Naive thymus-derived CD4-positive, alpha-beta T cell (primary cell): Measurements from ENCODE around the gene CEACAM19. TPM values are rescaled to one million over a fixed set of nuclear protein-coding genes. Genes with fewer than 3 reads are reported as not detected.
"Not testable (repeated sequence)": the region's sequence is repeated elsewhere in the genome, so short reads cannot be mapped to it uniquely, and the experiment has no call there.

Experiments
- ATAC-seq: fragments of 150-1000 bp; cut with Tn5 transposase; 2 replicates; pipeline ENCODE4 v1.10.0; 2021; ENCODE audit warnings: mild to moderate bottlenecking, moderate library complexity
- CTCF ChIA-PET: fragments of 350-600 bp; sonication (Branson Sonifier 250); formaldehyde crosslinking; loops from one replicate; lab custom pipeline; 2021; ENCODE audit warnings: antibody characterized with exemption; lab: Charles Lee
- POLR2A ChIA-PET: fragments of 350-600 bp; sonication (Branson Sonifier 250); formaldehyde crosslinking; loops from one replicate; lab custom pipeline; 2021; ENCODE audit warnings: antibody characterized with exemption, inconsistent platforms; lab: Charles Lee
- DNase-seq, 9 donors: peaks; one replicate each; pipeline versions ENCODE4 v3.0.0 to v3.0.0-alpha.2; 2020 to 2022; ENCODE audit warnings: mixed read lengths in 1 of 9
- H3K27ac ChIP-seq: one replicate; pipeline ENCODE4 v1.7.0; 2013; ENCODE audit warnings: mild to moderate bottlenecking, low read depth, low read length, moderate library complexity
- H3K27me3 ChIP-seq, 2 donors: one replicate each; pipeline ENCODE4 v1.7.0; 2013; ENCODE audit warnings: low read length in 2 of 2, mild to moderate bottlenecking in 2 of 2, moderate library complexity in 2 of 2; ENCODE audit not compliant: control insufficient read depth in 2 of 2, insufficient read depth in 2 of 2
- H3K36me3 ChIP-seq, 3 experiments: 1 replicate in 2 of 3; 2 replicates in 1 of 3; pipeline ENCODE4 v1.7.0; 2013; ENCODE audit warnings: low read length in 3 of 3, mild to moderate bottlenecking in 3 of 3, moderate library complexity in 1 of 3; ENCODE audit not compliant: insufficient read depth in 3 of 3, control insufficient read depth in 2 of 3
- H3K4me1 ChIP-seq, 2 donors: one replicate each; pipeline ENCODE4 v1.7.0; 2013; ENCODE audit warnings: low read length in 2 of 2, mild to moderate bottlenecking in 2 of 2, moderate library complexity in 1 of 2; ENCODE audit not compliant: control insufficient read depth in 2 of 2, insufficient read depth in 2 of 2
- H3K4me3 ChIP-seq: 2 replicates; pipeline ENCODE4 v1.7.0; 2013; ENCODE audit warnings: mild to moderate bottlenecking, low read length
- H3K9me3 ChIP-seq, 3 experiments: 1 replicate in 2 of 3; 2 replicates in 1 of 3; pipeline ENCODE4 v1.7.0; 2013; ENCODE audit warnings: low read length in 3 of 3; ENCODE audit not compliant: control insufficient read depth in 2 of 3
- H3K27ac Mint-ChIP-seq, 9 donors: one replicate each; pipeline ENCODE4 v1.8.0; 2020 to 2022; ENCODE audit warnings: mixed read lengths in 9 of 9, mild to moderate bottlenecking in 8 of 9, moderate library complexity in 5 of 9, inconsistent platforms in 2 of 9
- H3K27me3 Mint-ChIP-seq, 5 donors: one replicate each; pipeline ENCODE4 v1.8.0; 2021 to 2022; ENCODE audit warnings: mixed read lengths in 5 of 5, mild to moderate bottlenecking in 1 of 5
- H3K36me3 Mint-ChIP-seq, 5 donors: one replicate each; pipeline ENCODE4 v1.8.0; 2020 to 2022; ENCODE audit warnings: mixed read lengths in 5 of 5, mild to moderate bottlenecking in 3 of 5, inconsistent platforms in 1 of 5
- H3K4me1 Mint-ChIP-seq, 7 donors: one replicate each; pipeline ENCODE4 v1.8.0; 2020 to 2022; ENCODE audit warnings: mixed read lengths in 7 of 7, mild to moderate bottlenecking in 3 of 7, inconsistent platforms in 1 of 7
- H3K4me3 Mint-ChIP-seq, 10 donors: one replicate each; pipeline ENCODE4 v1.8.0; 2020 to 2022; ENCODE audit warnings: mild to moderate bottlenecking in 10 of 10, mixed read lengths in 10 of 10, moderate library complexity in 6 of 10, inconsistent platforms in 2 of 10
- H3K9me3 Mint-ChIP-seq, 11 donors: one replicate each; pipeline ENCODE4 v1.8.0; 2020 to 2022; ENCODE audit warnings: mixed read lengths in 11 of 11, mild to moderate bottlenecking in 4 of 11, inconsistent platforms in 1 of 11, moderate library complexity in 1 of 11
- intact Hi-C, 2 donors: fragments of 100-400 bp; cut with micrococcal nuclease; formaldehyde crosslinking; loops; one replicate each; pipeline ENCODE4 v1.15.1; 2023
- polyA plus RNA-seq, 2 donors: library from polyadenylated mRNA; unstranded; fragments of 300-500 nt; fragmentation: Illumina TruSeq; gene quantifications; one replicate each; pipeline ENCODE4 v1.2.3, GENCODE V29; 2021
- total RNA-seq, 6 experiments: library from RNA in 5 of 6; stranded (reverse) in 5 of 6; gene quantifications; 1 replicate in 5 of 6; 2 replicates in 1 of 6; pipeline ENCODE4 v1.2.3 and lab custom pipeline; 2021 to 2026

The CEACAM19 gene, protein sequence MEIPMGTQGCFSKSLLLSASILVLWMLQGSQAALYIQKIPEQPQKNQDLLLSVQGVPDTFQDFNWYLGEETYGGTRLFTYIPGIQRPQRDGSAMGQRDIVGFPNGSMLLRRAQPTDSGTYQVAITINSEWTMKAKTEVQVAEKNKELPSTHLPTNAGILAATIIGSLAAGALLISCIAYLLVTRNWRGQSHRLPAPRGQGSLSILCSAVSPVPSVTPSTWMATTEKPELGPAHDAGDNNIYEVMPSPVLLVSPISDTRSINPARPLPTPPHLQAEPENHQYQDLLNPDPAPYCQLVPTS
- 1 to 10 TPM in 4 of 5 experiments, under 1 TPM in 1; 0.63 to 3.4 (median 2.1) TPM for total RNA-seq
- not detected for polyA plus RNA-seq
- total RNA-seq (lab: John Stamatoyannopoulos, UW): 0.81 reads per million

DNA sequence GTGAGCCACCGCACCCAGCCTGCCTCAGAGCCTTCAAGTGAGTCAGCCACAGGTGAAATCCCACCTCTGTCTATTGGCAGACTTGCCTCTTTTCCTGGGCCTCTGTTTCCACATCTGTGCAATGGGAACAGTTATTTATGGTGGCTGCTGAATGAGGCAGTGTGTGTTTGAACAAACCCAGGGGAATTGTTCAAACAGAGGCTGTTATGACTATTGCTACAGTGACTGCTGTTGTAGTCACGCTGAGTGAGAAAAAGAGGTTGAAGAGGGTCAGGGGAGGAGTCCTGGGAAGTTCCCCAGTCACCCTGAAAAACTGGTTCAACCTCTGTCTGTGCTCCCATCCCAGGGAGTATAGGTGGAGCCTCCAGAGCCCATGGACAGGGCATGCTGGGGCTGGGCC, at the start of gene CEACAM19:
TSS of gene CEACAM19 (plus strand) at position 83 of the 400 bp plus-strand sequence. CDS start 450 bp downstream, outside the sequence.
- no peak within 1 kb of the TSS for H3K4me3 ChIP-seq
- H3K36me3 ChIP-seq: no peaks in the 10 kb centered on the region
- Mint-ChIP-seq H3K4me3 (no peak within 1 kb of the TSS), H3K27ac (no peak within 1 kb of the TSS), H3K9me3 (peaks cover 0 to 3% (median 0%) of the 10 kb centered on the region in 11 donors), H3K36me3 (no peaks in the 10 kb centered on the region), H3K27me3 (no peaks in the 10 kb centered on the region), H3K4me1 (peaks cover 0 to 2% (median 0%) of the 10 kb centered on the region in 7 donors)
- no peak within 1 kb of the TSS for H3K27ac ChIP-seq
- H3K4me1 ChIP-seq: no peaks in the 10 kb centered on the region
- intact Hi-C loops: no loop called here
- H3K9me3 ChIP-seq: no peaks in the 10 kb centered on the region
- ChIA-PET POLR2A (no interaction called here), CTCF (no interaction called here)
- no peak for ATAC-seq
- no peak for DNase-seq
- no peaks in the 10 kb centered on the region for H3K27me3 ChIP-seq

DNA sequence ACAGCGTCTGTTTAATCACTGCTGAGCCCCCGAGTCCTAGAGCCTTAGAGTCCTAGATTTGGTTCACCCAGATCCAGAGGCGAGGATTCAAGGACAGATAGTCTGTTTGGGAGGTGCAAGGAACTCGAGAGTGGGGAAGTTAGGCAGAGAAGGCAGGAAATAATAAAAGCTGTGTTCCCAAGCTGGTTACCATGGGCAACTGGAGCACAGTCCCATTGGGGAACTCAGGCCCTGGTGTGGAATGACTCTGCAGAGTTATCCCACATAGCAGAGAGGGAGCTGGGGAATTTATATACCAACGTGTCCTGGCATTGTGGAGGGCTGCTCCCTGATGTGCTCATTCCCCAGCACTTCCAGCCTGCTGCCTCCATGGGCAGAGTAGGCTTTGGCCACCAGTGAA, 48.2 kb upstream of the CEACAM19 start:
- no peaks in the 10 kb centered on the region for H3K9me3 ChIP-seq
- Mint-ChIP-seq H3K27ac (no peak overlapping the region), H3K9me3 (peaks cover 0 to 7% (median 2%) of the 10 kb centered on the region in 11 donors), H3K27me3 (peaks cover 0 to 14% (median 0%) of the 10 kb centered on the region in 5 donors), H3K36me3 (no peaks in the 10 kb centered on the region), H3K4me3 (no peak overlapping the region), H3K4me1 (peaks cover 0 to 2% (median 0%) of the 10 kb centered on the region in 7 donors)
- H3K4me1 ChIP-seq: no peaks in the 10 kb centered on the region
- intact Hi-C loops: no loop called here
- no peak overlapping the region for H3K4me3 ChIP-seq
- CTCF ChIA-PET: no interaction called here
- POLR2A ChIA-PET: no interaction called here
- no peak for DNase-seq
- H3K36me3 ChIP-seq: no peaks in the 10 kb centered on the region
- no peak overlapping the region for H3K27ac ChIP-seq
- H3K27me3 ChIP-seq: no peaks in the 10 kb centered on the region
- ATAC-seq: peak; percentile 62

DNA sequence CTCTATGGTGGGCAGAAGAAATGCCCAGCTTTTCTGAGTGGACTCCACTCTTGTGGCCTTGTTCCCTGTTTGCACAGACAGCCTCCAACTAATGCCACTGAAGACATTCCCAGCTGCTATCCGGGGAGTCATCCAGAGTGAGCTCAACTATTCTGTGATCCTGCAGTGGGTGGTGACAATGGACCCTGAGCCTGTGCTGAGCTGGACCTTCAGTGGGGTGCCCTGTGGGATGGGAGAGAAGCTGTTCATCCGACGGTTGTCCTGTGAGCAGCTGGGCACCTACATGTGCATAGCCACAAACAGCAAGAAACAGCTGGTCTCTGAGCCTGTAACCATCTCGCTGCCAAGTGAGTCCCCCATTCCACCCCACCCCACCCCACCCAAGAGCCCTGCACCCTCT, 47.7 kb upstream of the CEACAM19 start:
- peaks cover 0 to 7% (median 3%) of the 10 kb centered on the region in 11 donors for H3K9me3 Mint-ChIP-seq
- Histone ChIP-seq H3K4me3 (no peak overlapping the region), H3K4me1 (no peaks in the 10 kb centered on the region), H3K9me3 (no peaks in the 10 kb centered on the region), H3K27ac (no peak overlapping the region), H3K27me3 (no peaks in the 10 kb centered on the region), H3K36me3 (no peaks in the 10 kb centered on the region)
- no peaks in the 10 kb centered on the region for H3K36me3 Mint-ChIP-seq
- DNase-seq (no peak), ATAC-seq (no peak)
- H3K4me1 Mint-ChIP-seq: peaks cover 0 to 2% (median 0%) of the 10 kb centered on the region in 7 donors
- intact Hi-C loops: no loop called here
- H3K27me3 Mint-ChIP-seq: peaks cover 0 to 17% (median 0%) of the 10 kb centered on the region in 5 donors
- ChIA-PET POLR2A (no interaction called here), CTCF (no interaction called here)
- H3K27ac Mint-ChIP-seq: no peak overlapping the region
- H3K4me3 Mint-ChIP-seq: no peak overlapping the region

DNA sequence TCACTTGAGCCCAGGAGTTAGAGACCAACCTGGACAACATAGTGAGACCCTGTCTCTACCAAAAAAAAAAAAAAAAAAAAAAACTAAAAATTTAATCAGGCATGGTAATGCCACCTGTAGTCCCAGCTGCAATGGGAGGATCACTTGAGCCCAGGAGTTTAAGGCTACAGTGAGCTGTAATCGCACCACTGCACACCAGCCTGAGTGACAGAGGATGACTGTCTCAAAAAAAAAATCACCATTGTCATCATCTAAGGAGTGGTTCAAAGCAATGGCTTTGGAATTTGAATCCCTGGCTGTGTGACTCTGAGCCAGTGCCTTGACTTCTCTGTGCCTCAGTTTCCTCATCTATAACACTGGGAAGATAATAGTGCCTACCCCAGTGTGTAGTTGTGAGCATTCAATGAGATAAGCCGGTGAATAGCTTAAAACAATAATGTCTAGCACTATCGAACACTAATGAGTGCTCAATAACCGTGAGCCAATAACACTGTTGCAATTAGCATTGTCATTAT, 46.4 kb upstream of the CEACAM19 start:
- H3K27me3 ChIP-seq: no peaks in the 10 kb centered on the region
- no peaks in the 10 kb centered on the region for H3K36me3 ChIP-seq
- no peak overlapping the region for H3K27ac ChIP-seq
- no peak overlapping the region for H3K4me3 ChIP-seq
- H3K9me3 ChIP-seq: no peaks in the 10 kb centered on the region
- ATAC-seq (no peak), DNase-seq (no peak)
- CTCF ChIA-PET: no interaction called here
- intact Hi-C loops: no loop called here
- Mint-ChIP-seq H3K9me3 (peaks cover 0 to 7% (median 4%) of the 10 kb centered on the region in 11 donors), H3K4me1 (peaks cover 0 to 3% (median 0%) of the 10 kb centered on the region in 7 donors), H3K27ac (no peak overlapping the region), H3K27me3 (peaks cover 0 to 20% (median 0%) of the 10 kb centered on the region in 5 donors), H3K36me3 (no peaks in the 10 kb centered on the region), H3K4me3 (no peak overlapping the region)
- POLR2A ChIA-PET: no interaction called here
- no peaks in the 10 kb centered on the region for H3K4me1 ChIP-seq

DNA sequence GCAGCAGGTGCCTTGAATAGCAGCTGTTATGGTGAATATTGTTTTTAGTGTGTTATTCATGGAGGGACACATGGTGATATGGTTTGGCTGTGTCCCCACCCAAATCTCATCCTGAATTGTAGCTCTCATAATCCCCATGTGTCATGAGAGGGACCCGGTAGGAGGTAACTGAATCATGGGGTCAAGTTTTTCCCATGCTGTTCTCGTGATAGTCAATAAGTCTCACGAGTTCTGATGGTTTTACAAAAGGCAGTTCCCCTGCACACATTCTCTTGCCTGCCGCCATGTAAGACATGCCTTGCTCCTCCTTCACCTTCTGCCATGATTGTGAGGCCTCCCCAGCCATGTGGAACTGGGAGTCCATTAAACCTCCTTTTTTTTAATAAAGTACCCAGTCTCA, 45.6 kb upstream of the CEACAM19 start:
- DNase-seq, CTCF ChIA-PET, H3K4me1 ChIP-seq, H3K27ac Mint-ChIP-seq, POLR2A ChIA-PET, H3K27me3 ChIP-seq, H3K4me3 Mint-ChIP-seq, intact Hi-C loops, H3K27ac ChIP-seq, H3K9me3 Mint-ChIP-seq, H3K36me3 ChIP-seq, H3K9me3 ChIP-seq, H3K4me1 Mint-ChIP-seq, ATAC-seq, H3K36me3 Mint-ChIP-seq, H3K4me3 ChIP-seq: not testable (repeated sequence)
- peaks cover 0 to 20% (median 0%) of the 10 kb centered on the region in 5 donors for H3K27me3 Mint-ChIP-seq

DNA sequence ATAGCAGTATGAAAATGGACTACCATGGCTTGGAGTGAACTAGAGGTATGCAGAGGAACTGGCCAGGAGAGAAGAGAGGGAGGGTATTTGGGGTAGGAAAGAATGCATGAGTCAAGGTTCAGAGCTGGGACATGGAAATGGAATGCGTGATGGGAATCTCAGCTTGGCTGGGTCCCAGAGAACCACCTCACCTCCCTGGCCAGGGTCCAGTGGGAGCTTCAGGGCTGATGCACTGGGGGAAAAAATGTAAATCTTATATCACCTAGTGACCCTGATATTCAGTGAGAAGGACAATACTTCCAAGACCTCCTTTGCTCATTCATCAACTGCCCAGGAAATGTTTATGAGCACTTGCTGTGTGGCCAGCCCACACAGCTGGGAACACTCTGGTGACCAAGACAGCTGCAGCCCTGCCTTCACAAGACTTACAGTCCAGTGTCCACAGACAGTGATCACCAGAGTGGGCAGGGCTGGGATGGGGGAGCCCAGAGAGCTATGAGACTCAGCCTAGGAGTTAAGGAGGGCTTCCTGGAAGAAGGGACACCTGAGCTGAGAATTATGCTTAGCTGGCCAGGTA, 45.1 kb upstream of the CEACAM19 start:
- peaks cover 0 to 7% (median 3%) of the 10 kb centered on the region in 11 donors for H3K9me3 Mint-ChIP-seq
- intact Hi-C loops: no loop called here
- Histone ChIP-seq H3K4me1 (no peaks in the 10 kb centered on the region), H3K4me3 (no peak overlapping the region), H3K27ac (no peak overlapping the region), H3K36me3 (no peaks in the 10 kb centered on the region), H3K9me3 (no peaks in the 10 kb centered on the region), H3K27me3 (no peaks in the 10 kb centered on the region)
- no peak overlapping the region for H3K27ac Mint-ChIP-seq
- H3K27me3 Mint-ChIP-seq: peaks cover 0 to 20% (median 0%) of the 10 kb centered on the region in 5 donors
- H3K4me1 Mint-ChIP-seq: peaks cover 0 to 3% (median 0%) of the 10 kb centered on the region in 7 donors
- POLR2A ChIA-PET: no interaction called here
- CTCF ChIA-PET: no interaction called here
- H3K4me3 Mint-ChIP-seq: no peak overlapping the region
- no peak for ATAC-seq
- H3K36me3 Mint-ChIP-seq: no peaks in the 10 kb centered on the region
- DNase-seq: no peak
